Kidney (tissue), 22 donors: ENCODE results near the gene PITPNC1. TPM values are rescaled to one million over a fixed set of nuclear protein-coding genes. Genes with fewer than 3 reads are reported as not detected.
"Not testable (repeated sequence)": the region's sequence is repeated elsewhere in the genome, so short reads cannot be mapped to it uniquely, and the experiment has no call there.

Experiments
- DNase-seq, 5 donors: peaks; one replicate each; pipeline ENCODE4 v3.0.0-alpha.2; 2013 to 2020
- FAIRE-seq: peaks from 2 replicates; lab custom pipeline; 2012; peaks lifted over from hg19 to GRCh38; lab: Jason Lieb, UNC
- H3K27ac ChIP-seq, 2 donors: one replicate each; pipeline ENCODE4 v1.7.0; 2013; ENCODE audit warnings: low read depth in 2 of 2, low read length in 2 of 2, inconsistent platforms in 1 of 2
- H3K27me3 ChIP-seq: one replicate; pipeline ENCODE4 v1.7.1; 2013; ENCODE audit warnings: low read length, inconsistent platforms; ENCODE audit not compliant: control insufficient read depth, insufficient read depth
- H3K36me3 ChIP-seq, 3 donors: one replicate each; pipeline versions ENCODE4 v1.7.0 to v1.7.1; 2013; ENCODE audit warnings: low read length in 3 of 3, control low read depth in 1 of 3, inconsistent platforms in 1 of 3; ENCODE audit not compliant: insufficient read depth in 3 of 3, control insufficient read depth in 2 of 3
- H3K4me1 ChIP-seq, 3 donors: one replicate each; pipeline versions ENCODE4 v1.7.0 to v1.7.1; 2013; ENCODE audit warnings: low read length in 3 of 3, inconsistent platforms in 1 of 3, low read depth in 1 of 3; ENCODE audit not compliant: control insufficient read depth in 2 of 3, insufficient read depth in 2 of 3
- H3K4me3 ChIP-seq, 3 donors: one replicate each; pipeline versions ENCODE4 v1.7.0 to v1.8.1; 2013; ENCODE audit warnings: low read length in 3 of 3, control low read depth in 1 of 3, inconsistent platforms in 1 of 3
- H3K9ac ChIP-seq, 3 donors: one replicate each; pipeline versions ENCODE4 v1.7.0 to v1.7.1; 2013; ENCODE audit warnings: low read length in 3 of 3, control low read depth in 1 of 3, inconsistent platforms in 1 of 3
- H3K9me3 ChIP-seq, 3 donors: one replicate each; pipeline versions ENCODE4 v1.7.0 to v1.7.1; 2013; ENCODE audit warnings: low read length in 3 of 3, control low read depth in 1 of 3, inconsistent platforms in 1 of 3; ENCODE audit not compliant: control insufficient read depth in 2 of 3, insufficient read depth in 1 of 3
- CTCF ChIP-seq: IDR thresholded peaks from 3 replicates; pipeline ENCODE4 v1.5.1; 2012; ENCODE audit warnings: mild to moderate bottlenecking, moderate library complexity, borderline replicate concordance; ENCODE audit not compliant: insufficient read depth; ENCODE audit errors: extremely low read depth
- intact Hi-C: fragments of 100-400 bp; cut with DNase I; formaldehyde crosslinking; loops from one replicate; pipeline ENCODE4 v1.11.1; 2022
- long read RNA-seq, 10 donors: library from polyadenylated mRNA in 1 of 10; unstranded in 1 of 10; transcript quantifications; one replicate each; pipeline ENCODE4 v2.0.0 and lab custom pipeline, GENCODE V29; 2021 to 2026
- polyA plus RNA-seq: library from polyadenylated mRNA; stranded (reverse); fragments of 350-450 nt; fragmentation: Illumina TruSeq; extraction: RNeasy Lipid Tissue Mini Kit (QIAGEN cat#74804); gene quantifications from one replicate; pipeline ENCODE4 v1.2.3, GENCODE V29; 2014; ENCODE audit warnings: low read depth, low replicate concordance; ENCODE audit not compliant: insufficient read depth
- total RNA-seq: library from RNA; stranded (reverse); fragmentation: NEBNext Ultra II Directional; extraction: Animal tissue kit (Norgen Biotek cat#: 25700); gene quantifications from one replicate; pipeline ENCODE4 v1.2.1, GENCODE V29; 2021
- donor health status: control.
- donor health status: control.
- donor health status: control.
- donor health status: control.
- donor health status: control.
- donor health status: DM: yes; HTN: yes; CAD: no.
- donor health status: Normal renal cell carcinoma (clear cell type).

The PITPNC1 gene
- 41.3 TPM for total RNA-seq
- polyA plus RNA-seq, result 14.2 TPM
- long read RNA-seq, donor 1, result 0 reads
- long read RNA-seq, donor 2, result 0 reads
- long read RNA-seq, donor 3, partial matches to known transcripts, result 32 of 32 reads
- long read RNA-seq, donor 3, other reads (novel, unspliced or antisense), result 0 of 32 reads
- long read RNA-seq, donor 4, result 0 reads
- long read RNA-seq, donor 5, result 0 reads
- long read RNA-seq, donor 6, result 0 reads
- long read RNA-seq, donor 7, partial matches to known transcripts, result 8 of 61 reads
- long read RNA-seq, donor 7, other reads (novel, unspliced or antisense), result 53 of 61 reads
- long read RNA-seq, donor 8, partial matches to known transcripts, result 5 of 5 reads
- long read RNA-seq, donor 8, other reads (novel, unspliced or antisense), result 0 of 5 reads
- long read RNA-seq, donor 9, result 0 reads
- long read RNA-seq, donor 10, result 0 reads

- FAIRE-seq (no peak), DNase-seq (peak; percentile 90 to 95 (median 93))
- Histone ChIP-seq H3K9me3 (no peaks in the 10 kb centered on the region), H3K9ac (peak within 1 kb of the TSS; percentile 26 to 86 (median 31)), H3K36me3 (no peaks in the 10 kb centered on the region), H3K4me3 (peak within 1 kb of the TSS; percentile 55 to 71 (median 66)), H3K27me3 (no peaks in the 10 kb centered on the region), H3K4me1 (peaks cover 3 to 12% (median 9%) of the 10 kb centered on the region in 3 donors), H3K27ac (peak within 1 kb of the TSS; percentile 69 to 95)
- intact Hi-C loops, result loop anchor here (5.0 kb wide), 1 partner anchor 315 kb away; no protein-coding TSS in a partner anchor
- peak; percentile 25 for TF ChIP-seq CTCF
Measured at GRCh38 chr17:67376737-67377487, at the start of gene PITPNC1. PITPNC1 (plus strand) TSS chr17:67377281.

- intact Hi-C loops, result no loop called here
- no peak overlapping the region for H3K4me3 ChIP-seq
- no peak overlapping the region for H3K27ac ChIP-seq
- H3K36me3 ChIP-seq, result no peaks in the 10 kb centered on the region
- DNase-seq (no peak), FAIRE-seq (no peak)
- H3K9me3 ChIP-seq, result peaks cover 0 to 3% (median 0%) of the 10 kb centered on the region in 3 donors
- no peak overlapping the region for H3K9ac ChIP-seq
- no peaks in the 10 kb centered on the region for H3K27me3 ChIP-seq
- no peak for TF ChIP-seq CTCF
- peaks cover 0 to 2% (median 0%) of the 10 kb centered on the region in 3 donors for H3K4me1 ChIP-seq
Measured at GRCh38 chr17:67328026-67328425, 49.1 kb upstream of the PITPNC1 start.

GRCh38 chr17:67331381-67332161 lies 45.5 kb upstream of the PITPNC1 start:
- H3K9me3 ChIP-seq, H3K4me3 ChIP-seq, H3K36me3 ChIP-seq, H3K27ac ChIP-seq, H3K27me3 ChIP-seq, H3K9ac ChIP-seq, H3K4me1 ChIP-seq, FAIRE-seq, DNase-seq, intact Hi-C loops: not testable (repeated sequence)

GRCh38 chr17:67332162-67332508 lies 44.9 kb upstream of the PITPNC1 start:
- FAIRE-seq, H3K9me3 ChIP-seq, H3K9ac ChIP-seq, H3K4me1 ChIP-seq, H3K4me3 ChIP-seq, H3K27ac ChIP-seq, H3K27me3 ChIP-seq, intact Hi-C loops, DNase-seq, H3K36me3 ChIP-seq: not testable (repeated sequence)
